ENCODE results near the gene TBC1D32. TPM values are rescaled to one million over a fixed set of nuclear protein-coding genes. Genes with fewer than 3 reads are reported as not detected.
"Not testable (repeated sequence)": the region's sequence is repeated elsewhere in the genome, so short reads cannot be mapped to it uniquely, and the experiment has no call there.

The TBC1D32 gene
- total RNA-seq, 1 donor from 2014 or later: 13.6 TPM

GRCh38 chr6:121305957-121306607 lies 28.2 kb downstream of the TBC1D32 start:
- Mint-ChIP-seq H3K36me3 (ENCODE audit: low read depth) (peaks cover 2% of the 10 kb centered on the region), H3K9me3 (peaks cover 2% of the 10 kb centered on the region), H3K4me1 (no peaks in the 10 kb centered on the region), H3K4me3 (no peak overlapping the region), H3K27ac (ENCODE audit: unreplicated experiment) (no peak overlapping the region), H3K27me3 (ENCODE audit: low read depth) (no peaks in the 10 kb centered on the region)
- no peak for DNase-seq (ENCODE audit: low read depth, low spot score)
- TF ChIP-seq CTCF (conservative IDR thresholded peaks at IDR 0.05): peak; percentile 77

DNA sequence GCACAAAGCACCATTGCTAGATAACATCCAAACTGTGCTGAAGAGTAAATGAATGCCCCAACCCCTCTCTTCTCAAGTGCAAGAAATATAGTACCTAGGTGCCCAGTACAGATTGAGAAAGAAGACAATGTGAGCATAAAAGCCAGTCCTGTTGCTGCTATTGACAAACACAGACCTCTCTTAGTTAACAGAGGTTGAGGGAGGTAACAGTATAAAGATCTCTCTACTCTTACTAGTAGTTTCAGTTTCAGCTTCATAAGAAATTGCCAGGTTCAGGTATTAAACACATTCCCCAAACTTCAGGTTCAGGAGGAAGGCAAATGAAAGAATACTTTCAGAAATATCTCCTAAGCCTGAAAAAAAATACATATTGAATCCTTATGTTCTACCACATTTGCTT lies 31.4 kb downstream of the TBC1D32 start:
- Mint-ChIP-seq H3K27me3 (ENCODE audit: low read depth) (no peaks in the 10 kb centered on the region), H3K27ac (ENCODE audit: unreplicated experiment) (no peak overlapping the region), H3K36me3 (ENCODE audit: low read depth) (peaks cover 12% of the 10 kb centered on the region), H3K4me3 (no peak overlapping the region), H3K4me1 (peaks cover 6% of the 10 kb centered on the region), H3K9me3 (peaks cover 3% of the 10 kb centered on the region)
- no peak for TF ChIP-seq CTCF (conservative IDR thresholded peaks at IDR 0.05)
- no peak for DNase-seq (ENCODE audit: low read depth, low spot score)

DNA sequence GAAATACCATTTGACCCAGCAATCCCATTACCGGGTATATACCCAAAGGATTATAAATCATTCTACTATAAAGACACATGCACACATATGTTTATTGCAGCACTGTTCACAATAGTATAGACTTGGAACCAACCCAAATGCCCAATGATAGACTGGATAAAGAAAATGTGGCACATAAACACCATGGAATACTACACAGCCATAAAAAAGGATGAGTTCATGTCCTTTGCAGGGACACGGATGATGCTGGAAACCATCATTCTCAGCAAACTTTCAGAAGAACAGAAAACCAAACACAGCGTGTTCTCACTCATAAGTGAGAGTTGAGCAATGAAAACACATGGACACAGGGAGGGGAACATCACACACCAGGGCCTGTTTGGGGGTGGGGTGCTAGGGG lies 33.1 kb downstream of the TBC1D32 start:
- H3K27me3 Mint-ChIP-seq (ENCODE audit: low read depth); H3K27ac Mint-ChIP-seq (ENCODE audit: unreplicated experiment); H3K4me3 Mint-ChIP-seq; H3K9me3 Mint-ChIP-seq; DNase-seq (ENCODE audit: low read depth, low spot score): not testable (repeated sequence)
- Mint-ChIP-seq H3K36me3 (ENCODE audit: low read depth) (peaks cover 15% of the 10 kb centered on the region), H3K4me1 (peaks cover 11% of the 10 kb centered on the region)

DNA sequence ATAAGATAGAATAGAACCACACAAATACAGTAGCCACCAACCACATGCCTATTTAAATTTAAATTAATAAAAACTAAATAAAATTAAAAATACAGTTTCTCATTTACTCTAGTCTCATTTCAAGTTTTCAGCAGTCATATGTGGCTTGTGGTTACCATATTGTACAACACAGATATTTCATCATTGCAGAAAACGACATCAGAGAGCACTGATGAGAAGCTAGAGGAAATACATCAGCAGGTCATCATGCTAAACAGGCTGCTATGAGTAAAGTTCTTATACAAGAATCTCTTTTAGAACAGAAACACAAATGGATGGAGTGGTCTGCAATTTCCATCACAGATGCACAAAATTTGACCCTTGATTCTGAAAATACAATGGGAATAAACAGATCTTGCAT lies 36.6 kb downstream of the TBC1D32 start:
- Mint-ChIP-seq H3K27ac (ENCODE audit: unreplicated experiment) (no peak overlapping the region), H3K36me3 (ENCODE audit: low read depth) (peaks cover 20% of the 10 kb centered on the region), H3K27me3 (ENCODE audit: low read depth) (no peaks in the 10 kb centered on the region), H3K4me1 (peaks cover 11% of the 10 kb centered on the region), H3K4me3 (no peak overlapping the region), H3K9me3 (peaks cover 3% of the 10 kb centered on the region)
- no peak for DNase-seq (ENCODE audit: low read depth, low spot score)
- TF ChIP-seq CTCF (conservative IDR thresholded peaks at IDR 0.05): no peak

- no peak overlapping the region for H3K27ac Mint-ChIP-seq (ENCODE audit: unreplicated experiment)
- no peaks in the 10 kb centered on the region for H3K4me1 Mint-ChIP-seq
- no peak for TF ChIP-seq CTCF (conservative IDR thresholded peaks at IDR 0.05)
- peaks cover 2% of the 10 kb centered on the region for H3K9me3 Mint-ChIP-seq
- no peak overlapping the region for H3K4me3 Mint-ChIP-seq
- H3K27me3 Mint-ChIP-seq (ENCODE audit: low read depth): no peaks in the 10 kb centered on the region
- peaks cover 36% of the 10 kb centered on the region for H3K36me3 Mint-ChIP-seq (ENCODE audit: low read depth)
- no peak for DNase-seq (ENCODE audit: low read depth, low spot score)
Observed at GRCh38 chr6:121285041-121285440, 49.2 kb downstream of the TBC1D32 start.

DNA sequence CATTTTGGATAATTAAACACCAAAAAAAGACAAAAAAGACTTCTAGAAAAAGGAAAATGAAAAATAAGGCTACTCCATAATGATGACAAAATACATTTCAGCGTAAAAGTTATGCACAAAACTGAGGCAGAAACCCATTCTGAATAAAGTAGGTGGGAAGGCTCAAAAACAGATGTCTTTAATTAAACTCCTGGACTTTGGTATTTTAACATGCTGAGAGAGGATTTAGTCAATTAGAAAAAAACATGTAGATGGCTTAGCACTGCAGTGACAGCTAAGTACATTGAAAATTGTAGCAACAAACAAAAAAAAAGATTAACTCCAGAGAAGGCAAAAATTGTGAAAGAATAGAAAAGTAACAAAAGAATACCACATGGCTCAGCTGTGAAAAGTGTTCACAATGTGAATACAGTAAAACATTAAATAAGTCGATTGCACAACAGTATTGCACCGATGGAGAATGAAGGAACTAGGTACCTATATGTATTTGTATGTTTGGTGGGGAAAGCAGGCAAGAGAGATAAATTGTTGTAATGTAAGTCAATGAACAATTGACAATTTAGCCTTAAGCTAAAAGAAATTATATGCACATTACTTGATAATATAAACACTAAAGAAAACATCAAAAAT lies 59.5 kb downstream of the TBC1D32 start:
- Mint-ChIP-seq H3K27ac (ENCODE audit: unreplicated experiment) (no peak overlapping the region), H3K4me1 (no peaks in the 10 kb centered on the region)

More for the DNA sequence above, 59.5 kb downstream of the TBC1D32 start:
- Mint-ChIP-seq H3K36me3 (ENCODE audit: low read depth) (peaks cover 26% of the 10 kb centered on the region), H3K9me3 (peaks cover 10% of the 10 kb centered on the region), H3K4me3 (no peak overlapping the region), H3K27me3 (ENCODE audit: low read depth) (no peaks in the 10 kb centered on the region)
- no peak for DNase-seq (ENCODE audit: low read depth, low spot score)
- TF ChIP-seq CTCF (conservative IDR thresholded peaks at IDR 0.05): no peak

All from neural crest cell (in vitro differentiated cells).